ENCODE measurements around the gene REG4. TPM values are rescaled to one million over a fixed set of nuclear protein-coding genes. Genes with fewer than 3 reads are reported as not detected.
"Not testable (repeated sequence)": the region's sequence is repeated elsewhere in the genome, so short reads cannot be mapped to it uniquely, and the experiment has no call there.

The REG4 gene
- total and polyA plus RNA-seq, 10 of the 15 experiments (the other 5 are each of a cell fraction or from before 2014, with no cell fraction given), result not detected

DNA sequence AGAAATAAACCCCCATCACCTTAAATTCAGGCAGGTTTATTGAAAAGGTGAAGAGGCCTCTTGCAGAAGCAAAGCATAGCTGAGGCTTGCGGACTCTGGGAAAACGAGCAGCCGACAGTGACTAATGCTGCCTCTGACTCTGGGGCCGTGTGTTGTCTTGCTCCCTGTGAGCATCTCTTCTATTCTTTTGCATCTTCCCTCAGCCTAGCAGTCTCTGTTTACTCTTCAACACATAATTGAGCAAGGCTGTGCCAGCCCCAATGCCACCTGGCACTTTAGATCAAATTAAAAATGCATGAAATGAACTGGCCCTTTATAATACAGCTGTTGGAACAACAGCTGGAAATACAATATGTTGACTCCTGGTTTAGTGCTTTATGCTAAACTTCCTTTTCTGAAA lies 18.4 kb upstream of the REG4 start (continued):
- TF ChIP-seq CUX1 (IDR thresholded peaks at IDR 0.05; ENCODE audit: insufficient replicate concordance, low read depth, low read length), result no peak
- TF ChIP-seq POLR2AphosphoS5 (IDR thresholded peaks at IDR 0.05; ENCODE audit: low read length), result no peak
- TF ChIP-seq BRCA1 (IDR thresholded peaks at IDR 0.05; ENCODE audit: low read depth, low read length), result no peak
- no peak for TF ChIP-seq PAX8 (IDR thresholded peaks at IDR 0.05)
- no peak for TF ChIP-seq IKZF1 (conservative IDR thresholded peaks at IDR 0.05)
- TF ChIP-seq TCF3 (IDR thresholded peaks at IDR 0.05; ENCODE audit: borderline replicate concordance, insufficient read depth, low read depth, low read length), result no peak
- TF ChIP-seq GABPA (IDR thresholded peaks at IDR 0.05; ENCODE audit: low read depth), result no peak

- DNase-seq (ENCODE audit: low read depth, low spot score); BruUV-seq (replicated peaks); H2AFZ ChIP-seq (ENCODE audit: control insufficient read depth, low read depth, low read length); H3K36me3 ChIP-seq (ENCODE audit: control insufficient read depth in 2 of 2, insufficient read depth in 2 of 2, low read length in 1 of 2); H3K27ac ChIP-seq (ENCODE audit: control insufficient read depth, insufficient read depth); H3K4me2 ChIP-seq (ENCODE audit: control insufficient read depth, insufficient read depth); H3K9me3 ChIP-seq (replicated peaks; ENCODE audit: control insufficient read depth, insufficient read depth, low read length); SMC1A ChIA-PET (ENCODE audit: uncharacterized antibody, unreplicated experiment); H4K20me1 ChIP-seq (ENCODE audit: control insufficient read depth, insufficient read depth); H3K27me3 ChIP-seq (replicated peaks in 1 of 2; ENCODE audit: control insufficient read depth in 2 of 2, insufficient read depth in 2 of 2, low read length in 1 of 2); H3K79me2 ChIP-seq (ENCODE audit: control insufficient read depth, insufficient read depth, low read length); H3K9ac ChIP-seq (ENCODE audit: control insufficient read depth, insufficient read depth, low read length); in situ Hi-C loops (cut with MboI); H3K4me1 ChIP-seq (ENCODE audit: control insufficient read depth, insufficient read depth, low read length); FAIRE-seq; H3K4me3 ChIP-seq; RAD21 ChIA-PET (ENCODE audit: unreplicated experiment); intact Hi-C loops (cut with micrococcal nuclease; ENCODE audit: unreplicated experiment); ATAC-seq; CTCF ChIA-PET; POLR2A ChIA-PET: not testable (repeated sequence)
Measured at GRCh38 chr1:119829006-119829405, 17.7 kb upstream of the REG4 start.

All from GM12878 (cell line).